Ishikawa (cell line): ENCODE results near the gene GBX1.

Source experiments
- CEBPB ChIP-seq: IDR thresholded peaks from 2 replicates; pipeline ENCODE4 v1.6.1; 2012
- CREB1 ChIP-seq: IDR thresholded peaks from 2 replicates; pipeline ENCODE4 v1.6.1; 2012; ENCODE audit warnings: low read depth
- EGR1 ChIP-seq: IDR thresholded peaks from 2 replicates; pipeline ENCODE4 v1.6.1; 2012
- EP300 ChIP-seq: IDR thresholded peaks from 2 replicates; pipeline ENCODE4 v1.6.1; 2012; ENCODE audit warnings: borderline replicate concordance
- FOXM1 ChIP-seq: IDR thresholded peaks from 2 replicates; pipeline ENCODE4 v1.6.1; 2012; ENCODE audit warnings: low read depth, borderline replicate concordance
- MAX ChIP-seq: IDR thresholded peaks from 2 replicates; pipeline ENCODE4 v1.6.1; 2012
- NFIC ChIP-seq: IDR thresholded peaks from 2 replicates; pipeline ENCODE4 v1.6.1; 2012
- RAD21 ChIP-seq: IDR thresholded peaks from 2 replicates; pipeline ENCODE4 v1.6.1; 2012; ENCODE audit warnings: low read depth
- REST ChIP-seq: IDR thresholded peaks from 2 replicates; pipeline ENCODE4 v1.6.1; 2012; ENCODE audit warnings: low read depth, mild to moderate bottlenecking
- TAF1 ChIP-seq: IDR thresholded peaks from 2 replicates; pipeline ENCODE4 v1.6.1; 2012; ENCODE audit warnings: low read depth, mild to moderate bottlenecking
- TCF12 ChIP-seq: IDR thresholded peaks from 2 replicates; pipeline ENCODE4 v1.6.1; 2012; ENCODE audit warnings: low read depth
- TEAD4 ChIP-seq: IDR thresholded peaks from 2 replicates; pipeline ENCODE4 v1.6.1; 2012
- USF1 ChIP-seq: IDR thresholded peaks from 2 replicates; pipeline ENCODE4 v1.6.1; 2012
- YY1 ChIP-seq: IDR thresholded peaks from 2 replicates; pipeline ENCODE4 v1.6.1; 2012; ENCODE audit warnings: low read depth
- ZBTB7A ChIP-seq: IDR thresholded peaks from 2 replicates; pipeline ENCODE4 v1.6.1; 2012; ENCODE audit warnings: low read depth

GBX1 gene

GRCh38 chr7:151191544-151191943 lies 24.1 kb upstream of the GBX1 start:
- TF ChIP-seq EP300, result no peak
- no peak for TF ChIP-seq CEBPB
- no peak for TF ChIP-seq TAF1
- TF ChIP-seq TEAD4, result no peak
- no peak for TF ChIP-seq RAD21
- TF ChIP-seq YY1, result no peak
- no peak for TF ChIP-seq REST
- TF ChIP-seq USF1, result no peak
- no peak for TF ChIP-seq TCF12
- no peak for TF ChIP-seq EGR1
- no peak for TF ChIP-seq NFIC
- no peak for TF ChIP-seq MAX
- no peak for TF ChIP-seq ZBTB7A
- TF ChIP-seq FOXM1, result no peak
- TF ChIP-seq CREB1, result no peak

GRCh38 chr7:151189038-151189437 lies 21.5 kb upstream of the GBX1 start:
- TF ChIP-seq CREB1 (no peak), TCF12 (no peak), YY1 (no peak), EP300 (no peak), NFIC (no peak), FOXM1 (no peak), RAD21 (no peak), CEBPB (no peak), MAX (no peak), TEAD4 (no peak), REST (no peak), EGR1 (no peak), ZBTB7A (no peak), TAF1 (no peak), USF1 (no peak)

GRCh38 chr7:151188252-151188542 lies 20.7 kb upstream of the GBX1 start:
- TF ChIP-seq TAF1 (no peak), CEBPB (no peak), ZBTB7A (no peak), USF1 (no peak), MAX (no peak), TCF12 (no peak), EP300 (no peak), EGR1 (no peak), REST (no peak), RAD21 (no peak), TEAD4 (no peak), YY1 (no peak), FOXM1 (no peak), CREB1 (no peak), NFIC (no peak)
